Activated CD4-positive, CD25-positive, alpha-beta regulatory T cell treated with anti-CD3 and anti-CD28 coated beads, Interleukin-2, amount 50 U/mL, for 16 hours (primary cell): ENCODE measurements around the gene DCAF7.

ENCODE experiments used
- DNase-seq: peaks from one replicate; pipeline ENCODE4 v3.0.0-alpha.2; 2020; ENCODE audit warnings: low read depth, low spot score

DCAF7 gene

GRCh38 chr17:63629627-63630026 lies 79.3 kb downstream of the DCAF7 start:
- no peak for DNase-seq

GRCh38 chr17:63631062-63631461 lies 80.8 kb downstream of the DCAF7 start:
- DNase-seq: no peak

- DNase-seq: no peak
Observed at GRCh38 chr17:63631626-63632025, 81.3 kb downstream of the DCAF7 start.

- DNase-seq: no peak
Observed at GRCh38 chr17:63633742-63634141, 83.5 kb downstream of the DCAF7 start.

GRCh38 chr17:63634163-63634562 lies 83.9 kb downstream of the DCAF7 start:
- no peak for DNase-seq

GRCh38 chr17:63634816-63635215 lies 84.5 kb downstream of the DCAF7 start:
- DNase-seq: no peak

GRCh38 chr17:63635290-63635689 lies 85.0 kb downstream of the DCAF7 start:
- DNase-seq: no peak

GRCh38 chr17:63635787-63636186 lies 85.5 kb downstream of the DCAF7 start:
- DNase-seq: no peak

GRCh38 chr17:63639125-63639524 lies 88.8 kb downstream of the DCAF7 start:
- no peak for DNase-seq

- DNase-seq: no peak
Observed at GRCh38 chr17:63640038-63640437, 89.8 kb downstream of the DCAF7 start.

- no peak for DNase-seq
Observed at GRCh38 chr17:63641692-63642448, 91.6 kb downstream of the DCAF7 start.
